GM21529 (cell line): Measurements from ENCODE around the gene KCND3.

ENCODE experiments used
- ATAC-seq: cut with Tn5 transposase; IDR thresholded peaks from one replicate; pipeline ENCODE4 v1.9.1; 2021; ENCODE audit not compliant: unreplicated experiment

Gene KCND3

DNA sequence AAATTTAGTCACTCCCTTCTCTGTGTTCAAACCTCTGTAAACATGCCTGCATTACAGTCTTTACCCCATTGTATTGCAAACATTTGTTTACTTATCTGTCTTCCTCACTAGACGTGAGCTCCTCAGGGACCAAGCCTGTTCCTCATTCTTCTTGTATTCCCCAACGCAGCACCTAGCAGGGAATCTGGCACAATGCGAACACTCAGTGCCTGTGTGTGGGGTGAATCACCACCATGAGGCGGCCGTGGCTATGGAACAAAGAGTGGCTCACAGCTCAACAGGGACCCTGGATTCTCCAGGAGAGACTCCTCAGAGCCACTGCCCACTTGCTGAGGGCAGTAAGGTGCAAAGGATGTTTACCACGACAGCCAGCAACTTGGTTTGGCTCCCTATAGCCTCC, 137.9 kb downstream of the KCND3 start:
- ATAC-seq = no peak

DNA sequence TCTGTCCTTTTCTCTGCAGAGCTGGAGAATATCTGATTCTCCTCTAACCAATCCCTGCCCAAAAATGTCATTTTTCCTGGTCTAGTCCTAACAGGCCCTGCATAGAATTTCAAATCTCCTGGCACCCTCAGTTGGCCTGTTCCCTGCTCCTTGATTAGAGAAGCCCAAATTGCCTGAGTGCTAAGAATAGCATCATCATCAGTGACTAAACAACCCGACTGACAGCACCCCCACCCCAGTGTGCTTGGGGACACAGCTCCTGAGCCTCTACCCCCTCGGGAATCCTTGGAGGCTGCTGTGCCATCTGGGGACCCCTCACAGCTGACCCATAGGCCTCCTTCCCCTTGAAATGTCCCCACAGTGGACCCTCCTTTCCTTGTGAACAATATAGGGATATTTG, 139.4 kb downstream of the KCND3 start:
- ATAC-seq = no peak

- ATAC-seq = no peak
These were observed 140.5 kb downstream of the KCND3 start for GRCh38 chr1:111848852-111849545.

GRCh38 chr1:111847466-111847865, 142.0 kb downstream of the KCND3 start:
- no peak for ATAC-seq

DNA sequence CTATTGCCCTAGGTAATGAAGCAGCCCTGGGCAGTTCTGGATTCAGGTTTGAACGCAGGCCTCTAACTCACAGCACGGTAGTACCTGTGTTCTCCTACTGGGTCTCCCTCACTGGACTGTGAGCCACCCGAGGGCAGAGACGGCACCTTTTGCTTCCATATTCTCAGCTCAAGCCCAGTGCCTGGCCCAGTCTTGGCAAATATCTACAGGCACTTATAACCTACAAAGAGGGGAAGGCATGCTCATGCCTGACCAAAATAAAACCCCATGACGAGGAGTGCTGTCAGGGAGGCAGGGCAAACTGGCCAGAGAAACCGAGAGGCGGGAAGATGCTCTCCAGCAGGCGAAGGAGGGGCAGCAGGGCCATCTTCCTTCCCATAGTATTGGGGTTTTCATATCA, 142.6 kb downstream of the KCND3 start:
- no peak for ATAC-seq

GRCh38 chr1:111843177-111843576, 146.3 kb downstream of the KCND3 start:
- no peak for ATAC-seq

DNA sequence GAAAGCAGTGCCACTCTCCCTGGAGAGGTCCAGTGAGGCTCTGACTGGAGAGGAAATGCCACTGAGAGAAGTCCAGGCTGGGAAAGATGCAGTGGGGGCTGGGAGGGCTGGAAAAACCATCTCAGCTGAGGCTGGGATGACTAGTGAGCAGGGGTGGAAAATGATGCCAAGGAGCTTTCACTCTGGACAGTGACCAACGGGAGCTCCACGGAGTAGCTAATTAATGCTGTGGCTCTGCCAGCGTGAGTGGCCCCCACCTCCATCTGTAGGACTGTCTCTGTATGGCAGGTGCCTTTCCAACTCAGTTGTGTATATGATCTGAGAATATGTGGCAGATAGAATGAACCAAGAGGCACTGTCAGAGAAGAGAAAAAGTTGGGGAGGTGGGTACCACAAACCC, 147.1 kb downstream of the KCND3 start:
- no peak for ATAC-seq

DNA sequence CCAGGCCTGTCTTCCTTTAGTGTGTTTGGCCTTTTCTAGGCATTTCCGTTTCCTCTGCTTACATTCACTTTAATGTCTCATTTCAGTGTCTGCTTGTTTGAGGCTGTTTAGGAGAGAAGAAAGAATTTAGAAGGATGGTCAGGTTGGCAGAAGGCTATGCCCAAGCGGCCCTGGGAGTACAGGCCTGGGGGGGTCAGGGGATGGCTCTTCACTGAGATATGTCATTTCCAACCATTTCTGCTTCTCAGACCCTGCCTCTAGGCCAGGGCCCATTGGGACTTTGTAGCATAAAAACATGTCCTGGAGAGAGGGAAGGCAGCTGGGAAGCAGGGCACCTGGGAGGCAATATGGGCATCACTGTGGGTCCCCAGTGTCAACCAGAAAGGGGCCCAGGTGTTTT, 147.7 kb downstream of the KCND3 start:
- no peak for ATAC-seq

DNA sequence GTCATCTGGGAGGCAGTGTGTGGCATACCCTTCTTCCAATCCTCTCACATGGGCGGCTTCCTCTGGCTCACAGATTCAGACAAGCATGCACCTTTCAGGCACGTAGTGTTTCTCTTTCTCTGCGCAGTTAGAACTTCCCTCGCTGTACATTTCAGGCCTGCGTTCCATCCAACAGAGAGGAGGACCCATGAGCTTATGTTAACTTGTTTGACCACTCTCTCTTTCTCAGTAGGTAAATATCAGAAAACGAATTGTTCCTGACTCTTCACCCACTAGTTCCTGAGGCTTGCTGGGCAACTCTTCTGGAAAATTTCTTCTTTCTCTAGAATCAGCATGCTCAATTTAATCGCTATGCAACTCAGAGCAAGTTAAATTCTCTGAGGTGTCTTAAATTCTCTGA, 148.3 kb downstream of the KCND3 start:
- no peak for ATAC-seq

GRCh38 chr1:111837393-111837792, 152.1 kb downstream of the KCND3 start:
- no peak for ATAC-seq

GRCh38 chr1:111836111-111836510, 153.4 kb downstream of the KCND3 start:
- ATAC-seq = no peak

DNA sequence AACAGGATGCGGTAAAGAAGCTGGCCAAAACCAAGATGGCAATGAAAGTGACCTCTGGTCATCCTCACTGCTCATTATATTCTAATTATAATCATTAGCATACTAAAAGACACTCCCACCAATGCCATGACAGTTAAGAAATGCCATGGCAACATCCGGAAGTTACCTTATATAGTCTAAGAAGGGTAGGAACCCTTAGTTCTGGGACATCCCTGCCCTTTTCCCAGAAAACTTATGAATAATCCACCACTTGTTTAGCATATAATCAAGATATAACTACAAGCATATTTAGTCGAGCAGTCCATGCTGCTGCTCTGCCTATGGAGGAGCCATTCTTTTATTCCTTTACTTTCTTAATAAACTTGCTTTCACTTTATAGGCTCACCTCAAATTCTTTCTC, 154.0 kb downstream of the KCND3 start:
- no peak for ATAC-seq

- ATAC-seq = no peak
These were observed 154.5 kb downstream of the KCND3 start for GRCh38 chr1:111834956-111835355.

GRCh38 chr1:111833334-111833733, 156.1 kb downstream of the KCND3 start:
- no peak for ATAC-seq

- ATAC-seq = no peak
These were observed 156.8 kb downstream of the KCND3 start for GRCh38 chr1:111832521-111833155.

DNA sequence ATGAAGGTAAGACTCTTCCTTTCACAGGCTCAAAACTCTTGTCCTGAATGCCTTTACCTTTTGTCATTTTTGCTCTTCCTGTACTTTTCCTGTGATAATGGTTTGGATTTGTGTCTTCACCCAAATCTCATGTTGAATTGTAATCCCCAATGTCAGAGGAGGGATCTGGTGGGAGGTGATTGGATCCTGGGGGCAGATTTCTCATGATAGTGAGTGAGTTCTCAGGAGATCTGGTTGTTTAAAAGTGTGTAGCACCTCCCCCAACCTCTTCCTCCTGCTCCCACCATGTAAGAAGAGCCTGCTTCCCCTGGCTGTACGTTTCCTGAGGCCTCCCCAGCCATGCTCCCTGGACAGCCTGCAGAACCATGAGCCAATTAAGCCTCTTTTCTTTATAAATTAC, 158.3 kb downstream of the KCND3 start:
- ATAC-seq = no peak

DNA sequence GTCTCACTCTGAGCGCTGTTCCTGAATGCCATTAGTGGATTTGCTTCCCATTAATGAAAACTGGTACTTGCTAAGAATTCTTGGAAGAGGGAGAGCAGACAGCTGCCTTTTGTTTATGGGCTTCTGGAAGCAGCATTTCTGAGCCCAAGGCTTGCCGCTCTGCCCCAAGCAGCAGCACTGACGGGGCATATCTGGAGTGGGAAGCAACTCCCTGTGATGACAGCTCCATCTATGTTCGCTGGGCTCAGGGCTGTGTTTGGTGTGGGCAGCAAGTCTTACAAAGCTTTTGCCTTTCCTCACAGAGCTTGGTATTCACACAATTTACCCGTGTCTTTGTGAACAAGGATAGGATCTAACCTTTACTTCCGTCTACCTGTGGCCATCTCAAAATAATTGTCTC, 161.5 kb downstream of the KCND3 start:
- ATAC-seq = no peak

DNA sequence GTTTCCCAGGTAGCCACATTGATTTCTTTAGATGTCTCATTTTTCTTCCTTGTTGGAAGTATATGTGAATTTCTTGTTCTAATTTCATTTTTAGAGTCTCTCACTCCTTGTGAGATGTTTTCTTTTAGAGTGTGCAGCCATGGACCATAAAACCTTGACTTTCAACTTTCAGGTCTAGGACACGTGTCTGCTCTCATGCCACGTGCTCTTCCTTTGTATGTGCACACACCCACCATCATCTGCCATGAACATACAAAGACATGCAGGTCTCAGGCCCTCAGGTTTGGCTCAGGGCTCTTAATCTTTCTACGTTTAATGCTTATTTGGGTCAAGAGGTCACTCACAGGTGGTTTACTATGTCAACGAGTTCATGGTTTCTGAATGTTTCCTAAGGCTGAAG, 163.2 kb downstream of the KCND3 start:
- ATAC-seq = no peak

DNA sequence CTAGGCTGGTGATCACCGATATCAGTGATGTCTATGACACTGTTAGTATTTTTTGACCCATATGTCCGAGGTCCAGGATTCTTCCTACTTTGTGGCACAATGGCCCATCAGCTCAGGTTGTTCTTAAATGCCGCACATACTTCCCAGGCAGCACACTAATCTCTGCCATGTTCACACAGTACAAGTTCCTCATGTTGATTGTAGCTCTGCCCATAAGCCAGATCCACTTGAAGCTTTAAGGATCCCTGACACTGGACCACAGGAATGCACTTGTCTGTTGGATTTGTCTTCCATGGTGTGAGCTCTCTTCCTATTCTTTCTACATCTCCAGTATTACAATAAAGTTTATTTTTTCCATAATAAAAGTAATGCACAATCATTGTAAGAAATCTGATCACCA, 164.3 kb downstream of the KCND3 start:
- no peak for ATAC-seq

GRCh38 chr1:111822138-111822537, 167.3 kb downstream of the KCND3 start:
- ATAC-seq = no peak

- ATAC-seq = no peak
These were observed 168.2 kb downstream of the KCND3 start for GRCh38 chr1:111821121-111821745.

DNA sequence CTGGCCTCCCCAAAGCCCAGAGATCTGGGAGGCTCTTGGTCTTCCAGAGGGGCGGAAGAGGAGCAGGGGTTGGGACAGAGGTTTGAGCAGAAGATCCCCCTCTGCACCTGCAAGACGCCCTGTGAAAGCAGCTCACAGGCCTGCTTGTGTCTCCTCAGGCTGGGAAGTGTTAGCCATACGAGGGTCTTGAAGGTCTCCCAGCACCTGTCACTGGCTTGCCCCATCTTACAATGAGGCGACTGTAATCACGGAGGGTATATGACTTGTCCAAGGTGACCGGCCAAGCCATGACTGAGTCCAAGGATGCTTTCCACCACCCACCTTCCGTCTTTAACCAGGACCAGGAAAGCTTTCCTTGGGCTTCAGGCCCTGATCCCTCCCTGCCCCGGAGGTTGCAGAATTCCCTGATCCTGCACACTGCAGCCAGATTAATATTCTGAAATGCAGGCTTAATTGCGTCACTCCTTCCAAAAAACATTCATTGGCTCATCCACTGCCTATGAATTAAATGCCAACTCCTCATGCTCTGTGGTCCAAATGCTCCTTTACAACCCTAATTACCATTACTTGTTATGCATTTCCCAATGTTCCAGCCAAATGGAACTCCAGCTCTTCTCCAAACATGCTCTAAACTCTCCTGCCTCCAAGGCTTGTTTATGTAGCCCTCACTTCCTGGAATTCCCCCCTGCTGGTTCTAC, 169.8 kb downstream of the KCND3 start:
- ATAC-seq = no peak
